Measurements from ENCODE around the gene XDH. TPM values are rescaled to one million over a fixed set of nuclear protein-coding genes. Genes with fewer than 3 reads are reported as not detected.

Gene XDH
- total RNA-seq, 2 donors from 2014 or later: not detected

GRCh38 chr2:31433541-31433940 lies 19.0 kb upstream of the XDH start:
- Histone ChIP-seq H3K4me3 (no peak overlapping the region), H3K4me1 (no peaks in the 10 kb centered on the region), H3K9me3 (no peaks in the 10 kb centered on the region), H3K27me3 (no peaks in the 10 kb centered on the region), H3K27ac (no peak overlapping the region), H3K36me3 (no peaks in the 10 kb centered on the region)
- TF ChIP-seq, protein P1, sequence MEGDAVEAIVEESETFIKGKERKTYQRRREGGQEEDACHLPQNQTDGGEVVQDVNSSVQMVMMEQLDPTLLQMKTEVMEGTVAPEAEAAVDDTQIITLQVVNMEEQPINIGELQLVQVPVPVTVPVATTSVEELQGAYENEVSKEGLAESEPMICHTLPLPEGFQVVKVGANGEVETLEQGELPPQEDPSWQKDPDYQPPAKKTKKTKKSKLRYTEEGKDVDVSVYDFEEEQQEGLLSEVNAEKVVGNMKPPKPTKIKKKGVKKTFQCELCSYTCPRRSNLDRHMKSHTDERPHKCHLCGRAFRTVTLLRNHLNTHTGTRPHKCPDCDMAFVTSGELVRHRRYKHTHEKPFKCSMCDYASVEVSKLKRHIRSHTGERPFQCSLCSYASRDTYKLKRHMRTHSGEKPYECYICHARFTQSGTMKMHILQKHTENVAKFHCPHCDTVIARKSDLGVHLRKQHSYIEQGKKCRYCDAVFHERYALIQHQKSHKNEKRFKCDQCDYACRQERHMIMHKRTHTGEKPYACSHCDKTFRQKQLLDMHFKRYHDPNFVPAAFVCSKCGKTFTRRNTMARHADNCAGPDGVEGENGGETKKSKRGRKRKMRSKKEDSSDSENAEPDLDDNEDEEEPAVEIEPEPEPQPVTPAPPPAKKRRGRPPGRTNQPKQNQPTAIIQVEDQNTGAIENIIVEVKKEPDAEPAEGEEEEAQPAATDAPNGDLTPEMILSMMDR (IDR thresholded peaks at IDR 0.05): no peak
- no peak for DNase-seq (ENCODE audit: low spot score)

GRCh38 chr2:31430439-31431165 lies 16.1 kb upstream of the XDH start:
- Histone ChIP-seq H3K27ac (no peak overlapping the region), H3K9me3 (no peaks in the 10 kb centered on the region), H3K4me1 (no peaks in the 10 kb centered on the region), H3K27me3 (no peaks in the 10 kb centered on the region), H3K36me3 (no peaks in the 10 kb centered on the region), H3K4me3 (no peak overlapping the region)
- TF ChIP-seq, protein P1 (IDR thresholded peaks at IDR 0.05): no peak
- DNase-seq (ENCODE audit: low spot score): no peak

DNA sequence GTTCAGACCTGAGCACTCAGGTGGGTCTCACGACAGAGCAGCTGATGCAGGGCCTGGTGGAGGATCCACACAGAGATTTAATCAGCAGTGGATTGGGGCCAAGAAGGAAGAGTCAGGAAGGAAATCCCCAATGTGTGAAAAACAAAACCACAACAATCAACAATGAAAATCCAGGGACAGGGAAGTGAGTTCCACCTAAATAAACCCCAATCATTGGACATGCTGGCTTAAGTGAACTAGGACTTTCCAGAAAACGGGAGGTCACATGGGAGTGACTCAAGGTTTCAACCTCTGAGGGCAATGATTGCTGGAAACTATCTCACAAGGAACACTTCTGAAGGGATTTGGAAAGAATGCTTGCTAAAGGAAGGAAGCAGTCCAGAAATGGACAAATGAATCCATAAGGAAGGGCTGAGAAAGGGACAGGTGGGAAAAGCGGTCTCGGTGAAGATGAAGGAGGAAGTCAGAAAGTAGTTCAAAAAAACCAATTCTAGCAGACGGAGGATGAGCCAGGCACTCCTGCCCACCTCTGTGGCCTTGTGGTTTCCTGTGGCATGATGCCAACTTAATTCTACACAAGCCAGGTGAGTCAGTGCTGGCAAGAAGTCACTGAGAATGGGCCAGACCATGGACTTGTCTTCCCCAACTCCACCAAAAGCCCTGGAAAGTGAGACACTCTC lies 15.4 kb upstream of the XDH start:
- no peaks in the 10 kb centered on the region for H3K27me3 ChIP-seq
- H3K36me3 ChIP-seq: no peaks in the 10 kb centered on the region
- H3K27ac ChIP-seq: no peak overlapping the region
- TF ChIP-seq, protein P1 (IDR thresholded peaks at IDR 0.05): no peak
- no peak overlapping the region for H3K4me3 ChIP-seq
- H3K9me3 ChIP-seq: no peaks in the 10 kb centered on the region
- no peak for DNase-seq (ENCODE audit: low spot score)
- no peaks in the 10 kb centered on the region for H3K4me1 ChIP-seq

GRCh38 chr2:31429040-31429439 lies 14.5 kb upstream of the XDH start:
- Histone ChIP-seq H3K4me3 (no peak overlapping the region), H3K27ac (no peak overlapping the region), H3K4me1 (no peaks in the 10 kb centered on the region), H3K9me3 (no peaks in the 10 kb centered on the region), H3K36me3 (no peaks in the 10 kb centered on the region), H3K27me3 (no peaks in the 10 kb centered on the region)
- TF ChIP-seq, protein P1 (IDR thresholded peaks at IDR 0.05): no peak
- no peak for DNase-seq (ENCODE audit: low spot score)

GRCh38 chr2:31428001-31428418 lies 13.5 kb upstream of the XDH start:
- H3K4me1 ChIP-seq: no peaks in the 10 kb centered on the region

More at GRCh38 chr2:31428001-31428418, 13.5 kb upstream of the XDH start:
- no peaks in the 10 kb centered on the region for H3K9me3 ChIP-seq
- TF ChIP-seq, protein P1 (IDR thresholded peaks at IDR 0.05): no peak
- no peak overlapping the region for H3K27ac ChIP-seq
- no peaks in the 10 kb centered on the region for H3K27me3 ChIP-seq
- DNase-seq (ENCODE audit: low spot score): no peak
- no peaks in the 10 kb centered on the region for H3K36me3 ChIP-seq
- no peak overlapping the region for H3K4me3 ChIP-seq
